Measurements from ENCODE around the gene LAMB2.

Gene LAMB2

GRCh38 chr3:49132437-49133225, at the start of gene LAMB2:
TSS of gene LAMB2 (minus strand) at chr3:49133050. CDS start at chr3:49132867, 183 bp downstream.
- DNase-seq (ENCODE audit: low read depth in 2 of 2), result no peak

- DNase-seq (ENCODE audit: low read depth in 2 of 2), result no peak
Observed at GRCh38 chr3:49181351-49181750, 48.5 kb upstream of the LAMB2 start.

- DNase-seq (ENCODE audit: low read depth in 2 of 2), result no peak
Observed at GRCh38 chr3:49180116-49180515, 47.3 kb upstream of the LAMB2 start.

GRCh38 chr3:49177073-49177472, 44.2 kb upstream of the LAMB2 start:
- DNase-seq (ENCODE audit: low read depth in 2 of 2), result no peak

- no peak for DNase-seq (ENCODE audit: low read depth in 2 of 2)
Observed at GRCh38 chr3:49175530-49175929, 42.7 kb upstream of the LAMB2 start.

- no peak for DNase-seq (ENCODE audit: low read depth in 2 of 2)
Observed at GRCh38 chr3:49174397-49174985, 41.6 kb upstream of the LAMB2 start.

GRCh38 chr3:49173792-49174170, 40.9 kb upstream of the LAMB2 start:
- no peak for DNase-seq (ENCODE audit: low read depth in 2 of 2)

GRCh38 chr3:49173116-49173791, 40.4 kb upstream of the LAMB2 start:
- DNase-seq (ENCODE audit: low read depth in 2 of 2), result no peak

- DNase-seq (ENCODE audit: low read depth in 2 of 2), result no peak
Observed at GRCh38 chr3:49172551-49173041, 39.7 kb upstream of the LAMB2 start.

- DNase-seq (ENCODE audit: low read depth in 2 of 2), result no peak
Observed at GRCh38 chr3:49171775-49172500, 39.1 kb upstream of the LAMB2 start.

DNA sequence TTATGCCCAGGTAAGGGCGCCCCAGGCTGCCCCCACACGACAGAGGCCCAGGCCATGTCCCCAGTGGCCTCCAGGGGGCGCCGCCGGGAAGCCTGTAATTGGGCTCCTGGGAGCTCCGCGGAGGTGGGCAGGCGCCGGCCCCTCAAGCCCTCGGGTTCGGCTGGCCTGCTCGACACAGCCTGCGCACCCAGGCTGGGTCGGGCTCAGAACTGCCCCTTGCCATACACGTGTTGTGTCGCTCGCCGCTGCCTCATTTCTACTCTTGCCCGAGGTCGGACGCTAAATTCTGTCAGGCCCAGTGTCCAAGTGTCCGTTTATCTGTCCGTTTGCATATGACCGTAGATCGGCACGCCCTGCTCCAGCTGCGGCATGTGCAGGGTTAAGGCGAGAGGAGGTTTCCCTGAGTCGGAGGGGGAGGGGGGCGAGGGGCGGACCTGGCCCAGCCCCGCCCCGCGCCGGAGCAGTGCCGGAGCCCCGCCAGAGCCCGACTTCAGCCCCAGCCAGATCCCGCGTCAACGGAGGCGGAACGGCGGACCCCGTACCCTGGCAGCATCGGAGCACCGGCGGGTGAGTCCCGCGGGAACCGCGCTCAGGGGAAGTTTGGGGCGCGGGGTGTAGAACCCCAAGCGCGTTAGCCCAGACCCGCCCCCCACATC, 38.4 kb upstream of the LAMB2 start, which contains the start of gene KLHDC8B:
TSS of gene KLHDC8B (plus strand) at position 480 of the 656 bp plus-strand sequence. CDS start 1,172 bp downstream, outside the sequence.
- peak; percentile 69 to 83 for DNase-seq (ENCODE audit: low read depth in 2 of 2)

GRCh38 chr3:49170744-49171118, 37.9 kb upstream of the LAMB2 start:
- DNase-seq (ENCODE audit: low read depth in 2 of 2), result no peak

GRCh38 chr3:49166752-49167556, 34.1 kb upstream of the LAMB2 start:
- no peak for DNase-seq (ENCODE audit: low read depth in 2 of 2)

GRCh38 chr3:49165771-49166751, 33.2 kb upstream of the LAMB2 start, which contains the start of gene CCDC71:
TSS of gene CCDC71 (minus strand) at chr3:49166331. CDS start at chr3:49164208, 2,123 bp downstream.
- peak; percentile 63 to 77 for DNase-seq (ENCODE audit: low read depth in 2 of 2)

- DNase-seq (ENCODE audit: low read depth in 2 of 2), result no peak
Observed at GRCh38 chr3:49164983-49165720, 32.3 kb upstream of the LAMB2 start.

GRCh38 chr3:49163609-49164008, 30.8 kb upstream of the LAMB2 start:
- no peak for DNase-seq (ENCODE audit: low read depth in 2 of 2)

GRCh38 chr3:49162751-49163419, 30.0 kb upstream of the LAMB2 start:
- DNase-seq (ENCODE audit: low read depth in 2 of 2), result no peak
